ENCODE results near the gene USP32.
"Not testable (repeated sequence)": the region's sequence is repeated elsewhere in the genome, so short reads cannot be mapped to it uniquely, and the experiment has no call there.

USP32 gene

DNA sequence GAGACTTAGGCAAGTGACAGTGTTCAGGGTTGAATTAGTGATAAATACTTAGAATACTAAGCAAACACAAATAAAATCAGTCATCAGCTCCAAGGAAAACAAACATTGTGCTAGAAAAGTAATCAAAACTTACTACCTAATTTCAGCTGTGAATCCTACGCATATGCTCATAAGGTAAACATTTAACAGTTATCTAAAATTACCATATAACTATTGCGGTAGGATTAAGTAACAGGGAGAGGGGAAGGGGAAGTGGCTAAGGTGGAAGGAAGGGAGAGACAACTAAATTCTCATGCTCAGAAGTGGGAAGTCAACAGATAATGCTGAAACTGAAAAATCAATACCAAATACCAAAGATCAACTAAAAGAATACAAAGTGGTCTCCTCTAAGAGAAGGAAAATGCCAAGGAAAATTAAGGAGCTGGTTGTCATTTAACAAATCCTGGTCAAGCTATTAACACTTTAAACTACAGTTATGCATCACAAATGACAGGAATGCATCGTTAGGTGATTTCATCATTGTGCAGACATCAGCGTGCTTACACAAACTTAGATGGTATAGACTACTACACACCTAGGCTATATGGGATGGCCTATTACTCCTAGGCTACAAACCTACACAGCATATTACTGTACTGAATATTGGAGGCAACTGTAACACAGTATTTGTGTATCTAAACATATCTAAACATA is 20.0 kb downstream of the USP32 start:
- DNase-seq: no peak

DNA sequence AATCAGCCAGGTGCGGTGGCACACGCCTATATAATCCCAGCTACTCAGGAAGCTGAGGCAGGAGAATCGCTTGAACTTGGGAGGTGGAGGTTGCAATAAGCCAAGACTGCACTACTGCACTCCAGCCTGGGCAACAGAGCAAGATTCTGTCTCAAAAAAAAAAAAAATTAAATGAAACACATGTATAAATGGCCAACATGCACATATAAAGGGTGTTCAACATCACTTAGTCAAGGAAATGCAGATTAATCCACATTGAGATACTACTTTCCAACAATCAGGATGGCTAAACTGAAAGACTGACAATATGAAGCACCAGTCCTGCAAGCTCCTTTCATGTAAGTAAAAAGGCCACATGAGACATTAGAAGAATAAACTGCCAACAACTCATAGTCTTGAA is 20.5 kb downstream of the USP32 start:
- no peak for DNase-seq

DNA sequence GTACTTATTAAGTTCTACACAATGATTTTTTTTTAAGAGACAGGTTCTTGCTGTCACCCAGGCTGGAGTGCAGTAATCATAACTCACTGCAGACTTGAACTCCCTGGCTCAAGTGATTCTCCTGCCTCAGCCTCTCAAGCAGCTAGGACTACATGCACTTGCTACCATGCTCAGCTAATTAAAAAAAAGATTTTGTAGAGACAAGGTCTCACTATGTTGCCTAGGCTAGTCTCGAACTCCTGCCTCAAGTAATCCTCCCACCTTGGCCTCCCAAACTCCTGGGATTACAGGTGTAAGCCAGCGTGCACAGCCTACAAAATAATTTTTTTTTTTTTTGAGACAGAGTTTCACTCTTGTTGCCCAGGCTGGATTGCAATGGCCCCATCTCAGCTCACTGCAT is 22.2 kb downstream of the USP32 start:
- no peak for DNase-seq

DNA sequence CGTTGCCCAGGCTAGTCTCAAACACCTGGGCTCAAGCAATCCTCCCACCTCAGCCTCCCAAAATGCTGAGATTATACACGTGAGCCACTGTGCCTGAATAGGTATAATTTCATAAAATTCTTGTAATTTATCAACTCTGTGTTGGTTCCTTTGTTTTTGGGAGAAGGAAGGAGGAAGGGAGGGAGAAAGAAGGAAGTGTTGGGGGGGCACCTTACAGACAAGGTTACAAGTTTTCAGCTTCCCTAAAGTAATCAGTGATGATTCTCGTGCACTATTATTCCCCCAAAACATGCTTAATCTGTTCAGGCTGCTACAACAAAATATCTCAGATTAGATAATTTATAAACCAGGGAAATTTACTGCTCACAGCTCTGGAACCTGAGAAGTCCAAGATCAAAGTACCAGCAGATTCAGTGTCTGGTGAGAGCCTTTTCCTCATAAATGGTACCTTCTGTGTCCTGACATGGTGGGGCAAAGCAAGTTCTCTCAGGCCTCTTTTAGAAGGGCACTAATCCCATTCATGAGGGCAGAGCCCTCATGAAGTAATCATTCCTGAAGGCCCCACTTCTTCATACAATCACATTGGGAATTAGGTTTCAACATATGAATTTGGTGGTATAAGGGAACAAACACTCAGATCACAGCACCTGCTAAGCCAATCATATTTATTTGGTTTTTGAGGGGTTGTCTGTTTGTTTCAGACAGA is 28.1 kb downstream of the USP32 start:
- DNase-seq: no peak

DNA sequence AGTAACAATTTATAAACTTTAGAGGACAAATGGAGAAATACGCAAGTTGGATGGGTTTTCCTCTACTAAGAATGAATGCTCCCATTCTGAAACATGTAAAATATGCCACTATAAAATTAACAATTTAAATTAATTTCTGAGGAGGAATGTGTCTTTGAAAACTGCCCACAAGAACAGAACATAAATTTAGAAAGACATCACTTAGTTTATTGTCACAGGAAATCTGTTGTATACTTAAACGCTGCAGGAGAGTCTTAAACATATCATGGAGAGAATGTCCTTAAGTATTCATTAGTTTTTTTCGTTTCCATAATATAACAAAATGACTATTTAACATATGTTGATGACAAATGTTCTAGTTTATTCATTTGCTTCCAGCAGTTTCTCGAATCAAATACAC is 29.6 kb downstream of the USP32 start:
- no peak for DNase-seq

DNA sequence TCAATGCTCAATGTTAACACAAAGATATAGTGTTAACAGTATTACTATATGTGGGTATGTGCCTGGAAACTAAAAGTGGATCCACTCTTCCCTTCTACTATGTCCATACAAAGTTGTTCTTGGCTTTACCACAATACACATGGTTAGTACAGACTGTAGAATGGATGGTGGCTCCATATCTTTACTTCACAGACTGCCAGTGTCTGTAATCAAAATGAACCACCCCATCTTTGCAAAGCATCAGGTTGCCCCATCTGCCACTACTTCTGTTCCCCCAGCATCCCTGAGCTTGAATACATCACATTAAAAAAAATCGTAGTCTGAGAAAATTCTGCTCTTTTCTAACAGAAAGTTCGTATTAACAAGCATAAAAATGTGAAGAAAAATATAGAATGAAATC is 30.0 kb downstream of the USP32 start:
- no peak for DNase-seq

DNA sequence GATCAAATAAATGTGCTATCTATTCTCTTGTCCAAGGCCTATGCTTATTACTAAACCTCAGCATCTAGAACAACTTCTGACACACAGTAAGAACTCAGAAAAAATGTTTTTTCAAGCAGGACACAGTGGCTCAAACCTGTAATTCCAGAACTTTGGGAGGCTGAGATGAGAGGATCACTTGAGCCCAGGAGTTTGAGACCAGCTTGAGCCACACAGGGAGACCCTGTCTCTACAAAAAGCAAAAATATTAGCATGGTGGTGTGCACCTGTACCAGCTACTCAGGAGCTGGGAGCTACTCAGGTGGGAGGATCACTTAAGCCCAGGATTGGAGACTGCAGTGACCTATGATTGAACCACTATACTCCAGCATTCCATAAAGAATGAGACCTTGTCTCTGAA is 32.5 kb downstream of the USP32 start:
- no peak for DNase-seq

DNA sequence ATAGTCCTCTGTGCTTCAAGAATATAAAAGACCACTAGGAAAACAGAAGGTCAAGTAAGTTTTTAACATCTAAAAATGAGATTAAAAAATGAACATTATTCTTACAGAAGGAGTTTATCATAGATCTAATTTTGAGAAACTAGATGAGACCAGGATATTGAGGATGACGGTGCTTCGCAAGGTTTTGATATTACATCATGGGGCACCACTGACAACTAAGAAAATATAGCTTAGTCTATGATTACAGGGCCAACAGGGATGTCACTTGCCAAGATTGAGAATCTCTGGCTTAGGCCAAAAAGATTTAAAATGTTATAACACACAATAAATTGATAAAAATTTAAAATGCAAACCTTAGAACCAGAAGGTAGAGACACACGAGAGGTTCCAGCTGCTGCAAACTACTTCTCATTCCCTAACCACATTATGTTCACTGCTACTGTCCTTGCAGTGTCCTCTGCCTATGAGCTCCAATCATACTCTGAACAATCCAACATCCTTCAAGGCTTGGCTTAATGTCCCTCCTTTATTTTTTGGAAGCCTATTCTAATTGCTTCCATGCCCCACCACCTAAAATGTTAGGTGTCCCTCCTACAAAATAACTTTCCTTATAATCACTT is 33.2 kb downstream of the USP32 start:
- no peak for DNase-seq

DNA sequence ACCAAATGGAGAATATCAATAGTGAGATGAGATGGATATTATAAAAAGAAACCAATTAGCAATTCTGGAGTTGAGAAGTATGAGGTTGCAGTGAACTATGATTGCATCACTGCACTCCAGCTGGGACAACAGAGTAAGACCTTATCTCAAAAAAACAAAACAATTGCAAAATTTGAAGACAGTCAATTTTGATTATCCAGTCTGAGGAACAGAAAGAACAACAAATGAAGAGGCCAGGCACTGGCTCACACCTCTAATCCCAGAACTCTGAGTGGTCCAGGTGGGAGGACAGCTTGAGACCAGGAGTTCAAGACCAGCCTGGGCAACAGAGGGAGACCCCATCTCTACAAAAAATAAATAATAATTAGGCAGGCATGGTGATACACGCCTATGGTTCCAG is 35.0 kb downstream of the USP32 start:
- DNase-seq: no peak

DNA sequence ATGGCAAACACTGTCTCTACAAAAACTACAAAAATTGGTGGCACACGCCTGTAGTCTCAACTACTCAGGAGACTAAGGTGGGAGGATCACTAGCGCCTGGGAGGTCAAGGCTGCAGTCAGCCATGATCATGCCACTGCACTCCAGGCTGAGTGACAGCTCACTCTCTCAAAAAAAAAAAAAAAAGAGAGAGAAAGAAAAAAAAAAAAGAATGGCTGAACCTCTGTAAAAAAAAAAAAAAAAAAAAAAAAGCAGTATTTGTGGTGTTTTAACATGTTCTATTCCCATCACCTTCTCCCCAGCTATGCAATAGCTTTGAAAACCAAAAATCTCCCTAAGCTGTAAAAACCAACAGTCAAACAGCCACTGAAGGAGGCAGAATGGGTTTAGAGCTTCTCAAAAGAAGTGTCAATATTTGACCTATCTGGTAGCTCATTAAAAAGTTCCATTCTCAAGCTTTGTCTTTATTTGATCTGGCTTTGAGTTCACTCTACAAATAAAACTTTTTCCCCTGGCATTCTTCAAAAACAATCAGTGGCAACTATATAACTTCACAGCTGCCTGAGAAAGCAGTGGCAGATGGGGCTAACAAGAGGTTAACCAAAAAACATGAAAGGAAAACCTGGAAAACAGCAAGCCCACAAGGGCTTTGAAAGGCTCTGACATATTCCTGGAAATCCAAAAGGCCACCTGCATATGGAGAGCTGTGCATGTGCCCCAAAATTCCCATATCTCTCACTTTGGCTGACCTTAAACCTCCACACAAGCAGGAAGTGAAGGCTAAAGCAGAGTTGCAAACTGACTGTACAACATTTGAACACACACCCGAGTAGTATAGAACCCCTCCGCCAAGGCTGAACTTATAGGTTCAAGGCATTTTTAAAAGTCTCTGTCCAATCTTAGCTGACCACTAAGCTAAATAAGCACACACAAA is 36.0 kb downstream of the USP32 start:
- DNase-seq: no peak

DNA sequence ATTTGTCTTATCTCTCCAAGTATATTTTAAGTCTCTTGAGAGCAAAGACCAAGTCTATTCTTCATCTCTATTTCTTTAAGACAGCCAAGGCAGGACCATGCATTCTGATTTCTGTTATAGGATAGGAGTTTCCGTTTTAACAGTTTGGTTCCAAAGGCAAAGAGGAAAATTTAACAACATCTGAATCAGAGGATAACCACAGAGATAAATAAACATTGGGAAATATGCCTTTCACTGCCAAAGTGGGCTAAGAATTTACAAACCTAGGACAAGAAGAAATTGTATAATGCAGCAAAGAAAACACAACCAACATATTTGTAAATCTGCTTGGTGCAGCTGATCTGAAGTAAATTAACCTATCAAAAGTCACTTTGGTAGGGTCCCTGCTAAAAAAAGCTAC is 37.7 kb downstream of the USP32 start:
- no peak for DNase-seq

DNA sequence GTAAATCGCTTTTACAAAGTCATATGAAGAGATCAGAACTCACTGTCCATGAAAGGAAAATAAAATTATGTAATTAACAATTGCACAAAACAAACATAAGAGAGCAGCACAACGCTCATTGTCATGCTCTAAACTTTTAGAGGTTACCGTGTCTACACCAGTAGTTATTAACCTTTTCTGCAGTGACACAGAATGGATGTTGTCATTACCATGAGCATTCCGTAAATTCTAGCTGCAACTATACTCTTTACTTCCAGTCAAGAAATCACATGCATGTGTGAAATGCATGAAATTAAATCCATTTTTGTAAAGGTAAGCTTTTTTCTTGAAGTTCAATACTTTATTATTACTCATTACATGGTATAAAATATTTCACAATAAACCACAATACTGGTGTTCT is 38.2 kb downstream of the USP32 start:
- DNase-seq: no peak

DNA sequence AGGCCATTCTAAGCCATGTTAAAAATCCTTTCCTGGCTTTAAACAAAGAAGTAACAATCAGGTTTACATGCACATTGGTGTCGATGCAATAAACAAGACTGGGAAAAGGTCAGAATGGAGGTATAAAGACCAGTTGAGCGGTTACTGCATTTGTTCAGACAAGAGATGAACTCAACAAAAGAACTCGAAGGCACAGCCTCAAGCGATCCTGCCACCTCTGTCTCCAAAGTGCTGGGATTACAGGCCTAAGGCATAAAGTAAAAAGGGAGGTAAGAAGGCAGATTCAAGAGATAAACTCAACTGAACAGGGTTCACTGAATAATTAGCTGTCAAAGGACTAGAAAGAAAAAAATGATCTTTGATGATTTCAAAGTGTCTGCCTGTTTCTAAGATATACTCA is 39.4 kb downstream of the USP32 start:
- DNase-seq: no peak

DNA sequence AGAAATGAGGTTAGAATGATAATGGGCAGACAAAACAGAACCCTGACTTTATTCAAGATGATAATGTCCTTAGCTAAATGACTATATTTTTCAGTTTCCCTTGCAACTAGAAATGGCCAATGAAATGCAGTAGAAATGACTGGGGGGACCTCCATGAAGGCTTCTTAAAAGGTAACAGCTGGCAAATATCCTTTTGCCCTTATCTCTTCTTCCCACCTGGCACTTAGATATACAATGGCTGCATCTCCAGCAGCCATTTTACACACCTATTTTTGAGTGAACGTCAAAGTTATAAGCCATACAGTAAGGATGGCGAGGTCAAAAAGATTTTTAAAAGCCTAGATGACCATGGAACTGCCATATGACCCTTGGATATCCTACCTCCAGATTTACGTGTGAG is 39.9 kb downstream of the USP32 start:
- no peak for DNase-seq

DNA sequence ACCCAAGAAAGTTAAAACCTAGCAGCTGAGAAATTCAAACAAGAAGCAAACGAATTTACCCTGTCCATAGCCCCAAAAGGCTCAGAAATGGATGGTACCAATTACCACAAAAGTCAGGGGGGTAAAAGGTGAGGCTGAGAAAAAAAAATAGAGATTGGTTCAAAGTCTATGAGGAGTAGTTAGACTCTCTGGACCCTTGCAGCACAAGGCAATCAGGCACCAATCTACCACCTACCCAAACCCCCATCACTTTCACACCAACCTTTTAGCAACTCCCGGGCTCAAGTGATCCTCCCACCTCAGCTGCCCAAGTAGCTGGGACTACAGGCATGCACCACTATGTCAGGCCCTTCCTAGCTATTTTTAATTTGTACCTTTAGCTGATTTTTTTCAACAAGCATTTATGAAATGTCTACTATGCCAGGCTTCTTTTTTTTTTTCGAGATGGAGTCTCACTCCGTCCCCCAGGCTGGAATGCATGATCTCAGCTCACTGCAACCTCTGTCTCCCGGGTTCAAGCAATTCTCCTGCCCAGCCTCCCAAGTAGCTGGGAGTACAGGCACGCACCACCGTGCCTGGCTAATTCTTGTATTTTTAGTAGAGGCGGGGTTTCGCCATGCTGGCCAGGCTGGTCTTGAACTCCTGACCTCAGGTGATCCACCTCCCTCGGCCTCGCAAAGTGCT is 40.8 kb downstream of the USP32 start:
- no peak for DNase-seq

DNA sequence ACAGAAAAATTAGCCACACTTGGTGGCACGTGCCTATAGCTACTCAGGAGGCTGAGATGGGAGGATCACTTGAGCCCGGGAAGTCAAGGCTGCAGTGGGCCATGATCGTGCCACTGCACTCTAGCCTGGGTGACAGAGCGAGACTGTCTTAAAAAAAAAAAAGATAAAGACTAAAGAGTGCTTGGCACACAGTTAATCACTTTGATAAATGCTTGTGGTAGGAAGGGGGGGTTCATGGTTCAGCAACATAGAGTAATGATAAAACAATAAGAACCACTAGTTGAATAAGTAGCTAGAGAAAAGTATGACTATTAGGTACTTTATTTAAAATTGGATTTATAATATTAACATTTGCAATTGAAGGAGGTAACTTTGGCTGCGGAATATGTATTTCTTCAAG is 43.3 kb downstream of the USP32 start:
- no peak for DNase-seq

DNA sequence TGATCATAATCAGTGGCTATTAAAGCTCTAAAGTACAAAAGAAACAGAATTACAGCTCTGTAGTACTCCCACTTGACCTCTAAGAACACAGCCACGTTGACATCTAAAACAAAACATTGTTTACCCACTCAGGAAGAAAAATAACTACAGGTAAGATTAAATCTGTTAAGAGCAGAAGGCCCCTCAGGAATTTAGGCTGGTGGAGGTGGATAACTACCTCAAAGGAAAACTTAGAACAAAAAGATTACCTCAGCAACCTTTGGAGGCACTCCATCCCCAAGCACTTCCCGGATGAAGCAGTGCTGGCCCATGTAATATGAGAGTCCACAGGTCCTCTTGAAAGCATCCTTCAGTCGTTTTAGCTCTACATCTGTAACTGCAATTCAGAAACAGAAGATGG is 46.7 kb downstream of the USP32 start:
- DNase-seq: no peak

DNA sequence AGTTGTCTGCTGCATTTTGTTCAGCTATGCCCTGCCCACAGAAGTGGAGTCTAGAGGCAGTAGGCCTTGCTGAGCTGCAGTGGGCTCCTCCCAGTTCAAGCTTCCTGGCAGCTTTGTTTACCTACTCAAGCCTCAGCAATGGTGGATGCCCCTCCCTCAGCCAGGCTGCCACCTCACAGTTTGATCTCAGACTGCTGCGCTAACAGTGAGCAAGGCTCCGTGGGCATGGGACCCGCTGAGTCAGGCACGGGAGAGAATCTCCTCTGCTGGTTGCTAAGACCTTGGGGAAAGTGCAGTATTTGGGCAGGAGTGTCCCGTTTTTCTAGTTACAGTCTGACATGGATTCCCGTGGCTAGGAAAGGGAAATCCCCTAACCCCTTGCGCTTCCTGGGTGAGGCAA is 49.4 kb downstream of the USP32 start:
- not testable (repeated sequence) for DNase-seq

DNA sequence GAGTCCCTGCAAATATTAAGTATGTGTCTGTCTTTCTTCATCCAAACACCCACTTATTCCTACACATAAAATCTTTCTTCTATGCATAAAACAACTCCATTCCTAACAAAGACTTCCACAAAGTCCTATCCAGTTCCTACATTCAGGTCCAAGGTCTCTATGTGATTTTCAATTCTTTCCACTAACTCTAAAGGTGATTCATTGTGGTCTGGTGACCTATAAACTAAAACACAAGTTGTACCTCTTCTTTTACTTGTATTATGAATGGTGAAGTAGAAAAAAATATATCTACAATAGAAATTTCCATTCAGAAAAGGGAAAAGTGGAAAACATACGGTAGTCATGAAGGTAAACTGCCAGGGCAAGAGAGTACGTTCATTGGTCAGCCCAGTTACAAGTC is 56.6 kb downstream of the USP32 start:
- DNase-seq: no peak

DNA sequence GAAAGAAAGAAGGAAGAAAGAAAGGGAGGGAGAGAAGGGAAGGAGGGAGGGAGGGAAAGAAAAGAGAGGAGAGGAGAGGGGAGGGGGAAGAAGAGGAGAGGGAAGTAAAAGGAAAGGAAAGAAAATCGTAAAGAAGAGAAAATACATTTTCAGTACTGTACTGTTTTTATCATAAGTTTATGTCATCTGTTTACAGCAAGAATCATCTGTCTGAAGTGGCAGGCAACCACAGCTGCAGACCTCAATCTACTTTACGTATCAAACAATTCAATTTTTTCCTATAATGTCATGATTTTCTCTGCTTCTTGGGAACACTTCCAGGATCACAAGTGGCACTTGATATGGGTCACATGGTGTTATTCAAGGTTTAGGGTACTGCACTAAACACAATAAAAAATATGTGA is 58.3 kb downstream of the USP32 start:
- DNase-seq: no peak

DNA sequence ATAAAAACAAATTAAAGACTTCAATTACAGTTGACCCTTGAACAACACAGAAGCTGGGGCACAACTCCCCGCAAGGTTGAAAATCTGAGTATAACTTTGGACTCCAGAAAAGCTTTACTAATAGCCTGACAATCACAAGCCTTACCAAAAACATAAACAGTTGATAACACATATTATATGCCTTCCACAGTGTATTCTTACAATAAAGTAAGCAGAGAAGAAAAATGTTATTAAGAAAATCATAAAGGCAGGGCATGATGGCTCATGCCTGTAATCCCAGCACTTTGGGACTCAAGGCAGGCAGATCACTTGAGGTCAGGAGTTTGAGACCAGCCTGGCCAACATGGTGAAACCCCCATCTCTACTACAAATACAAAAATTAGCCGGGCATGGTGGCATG is 58.9 kb downstream of the USP32 start:
- not testable (repeated sequence) for DNase-seq

DNA sequence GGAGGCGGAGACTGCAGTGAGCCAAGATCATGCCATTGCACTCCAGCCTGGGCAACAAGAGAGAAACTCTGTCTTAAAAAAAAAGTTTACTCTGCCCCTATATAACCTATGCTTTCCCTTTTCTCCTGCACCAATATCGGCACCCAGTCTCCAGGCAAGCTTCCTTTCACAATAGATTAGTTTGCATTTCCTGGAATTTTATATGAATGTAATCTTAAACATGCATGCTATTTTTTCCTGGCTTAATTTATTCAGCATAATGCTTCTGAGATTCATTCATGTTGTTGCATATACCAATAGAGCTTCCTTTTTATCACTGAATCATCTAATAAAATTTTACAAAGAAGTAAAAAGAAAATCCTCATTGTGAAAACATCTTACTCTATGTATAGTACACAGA is 59.4 kb downstream of the USP32 start:
- no peak for DNase-seq

DNA sequence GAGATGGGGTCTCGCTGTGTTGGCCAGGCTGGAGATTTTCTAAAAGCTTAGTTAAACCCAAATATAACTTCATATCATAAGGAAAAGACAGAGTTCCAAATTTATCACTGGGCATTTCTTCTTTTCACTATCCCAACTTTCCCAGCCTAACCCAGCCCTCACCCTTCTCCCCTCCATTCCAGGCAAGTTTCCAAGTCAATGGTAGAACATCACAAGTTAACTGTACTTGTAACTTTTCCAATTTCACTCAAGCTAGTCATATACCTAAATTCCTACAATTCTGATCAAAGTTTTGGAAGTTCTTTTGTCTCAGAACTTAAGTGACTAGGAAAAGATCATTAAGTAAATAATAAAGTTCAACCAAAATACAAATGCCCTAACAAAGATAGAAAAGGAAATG is 61.2 kb downstream of the USP32 start:
- DNase-seq: no peak

Measured in cortex of kidney (tissue), 1 donor.